Suprapubic skin (tissue), 4 donors: ENCODE measurements around the gene THSD1. TPM values are rescaled to one million over a fixed set of nuclear protein-coding genes. Genes with fewer than 3 reads are reported as not detected.
"Not testable (repeated sequence)": the region's sequence is repeated elsewhere in the genome, so short reads cannot be mapped to it uniquely, and the experiment has no call there.

ENCODE experiments used
- DNase-seq, 2 donors: peaks; one replicate each; pipeline ENCODE4 v3.0.0-alpha.2; 2019; ENCODE audit warnings: low spot score in 2 of 2
- H3K27ac ChIP-seq: fragments of 200-600 bp; sonication (generic); one replicate; pipeline ENCODE4 v1.5.1; 2019
- H3K27me3 ChIP-seq: fragments of 200-600 bp; sonication (generic); one replicate; pipeline ENCODE4 v1.5.1; 2019
- H3K36me3 ChIP-seq: fragments of 200-600 bp; sonication (generic); one replicate; pipeline ENCODE4 v1.5.1; 2019
- H3K4me1 ChIP-seq: fragments of 200-600 bp; sonication (generic); one replicate; pipeline ENCODE4 v1.5.1; 2019
- H3K4me3 ChIP-seq: fragments of 200-600 bp; sonication (generic); one replicate; pipeline ENCODE4 v1.5.1; 2019; ENCODE audit warnings: mild to moderate bottlenecking
- H3K9me3 ChIP-seq: fragments of 200-600 bp; sonication (generic); one replicate; pipeline ENCODE4 v1.5.1; 2019
- EP300 ChIP-seq: sonication (generic); formaldehyde crosslinking; IDR thresholded peaks from one replicate; pipeline ENCODE4 v1.6.1; 2017; ENCODE audit warnings: antibody characterized with exemption
- POLR2A ChIP-seq, 2 donors: fragments of 450-650 bp; IDR thresholded peaks; one replicate each; pipeline ENCODE4 v1.6.1; 2017; ENCODE audit warnings: antibody characterized with exemption in 2 of 2, mild to moderate bottlenecking in 2 of 2, moderate library complexity in 2 of 2
- POLR2AphosphoS5 ChIP-seq, 3 donors: sonication (generic); formaldehyde crosslinking; IDR thresholded peaks; one replicate each; pipeline ENCODE4 v1.6.1; 2017; ENCODE audit warnings: antibody characterized with exemption in 3 of 3
- WGBS: methylation state at CpG from one replicate; pipeline ENCODE4 v1.1.5; 2018; 5-methylcytosine and 5-hydroxymethylcytosine counted together
- total RNA-seq, 4 donors: library from RNA; depleted of rRNA; stranded (reverse); fragments of >200 nt; gene quantifications; one replicate each; pipeline ENCODE4 v1.1.0, GENCODE V29; 2016
- TF ChIP-seq, protein P1 (sequence below), 2 donors: fragments of 200-600 bp in 1 of 2; fragments of 450-650 bp in 1 of 2; sonication (generic) in 1 of 2; IDR thresholded peaks; one replicate each; pipeline ENCODE4 v1.5.1; 2016 to 2019; ENCODE audit warnings: antibody characterized with exemption in 2 of 2, mild to moderate bottlenecking in 1 of 2, moderate library complexity in 1 of 2

Gene THSD1
- total RNA-seq, 4 donors from 2014 or later = 4.9 to 17.1 (median 7.9) TPM

GRCh38 chr13:52371736-52372247 is 34.2 kb downstream of the THSD1 start:
- 40% methylated on average over 3 of the region's 3 CpGs for WGBS
- TF ChIP-seq POLR2A (IDR thresholded peaks at IDR 0.05) (no peak), POLR2AphosphoS5 (IDR thresholded peaks at IDR 0.05) (no peak), EP300 (no peak)
- TF ChIP-seq, protein P1, sequence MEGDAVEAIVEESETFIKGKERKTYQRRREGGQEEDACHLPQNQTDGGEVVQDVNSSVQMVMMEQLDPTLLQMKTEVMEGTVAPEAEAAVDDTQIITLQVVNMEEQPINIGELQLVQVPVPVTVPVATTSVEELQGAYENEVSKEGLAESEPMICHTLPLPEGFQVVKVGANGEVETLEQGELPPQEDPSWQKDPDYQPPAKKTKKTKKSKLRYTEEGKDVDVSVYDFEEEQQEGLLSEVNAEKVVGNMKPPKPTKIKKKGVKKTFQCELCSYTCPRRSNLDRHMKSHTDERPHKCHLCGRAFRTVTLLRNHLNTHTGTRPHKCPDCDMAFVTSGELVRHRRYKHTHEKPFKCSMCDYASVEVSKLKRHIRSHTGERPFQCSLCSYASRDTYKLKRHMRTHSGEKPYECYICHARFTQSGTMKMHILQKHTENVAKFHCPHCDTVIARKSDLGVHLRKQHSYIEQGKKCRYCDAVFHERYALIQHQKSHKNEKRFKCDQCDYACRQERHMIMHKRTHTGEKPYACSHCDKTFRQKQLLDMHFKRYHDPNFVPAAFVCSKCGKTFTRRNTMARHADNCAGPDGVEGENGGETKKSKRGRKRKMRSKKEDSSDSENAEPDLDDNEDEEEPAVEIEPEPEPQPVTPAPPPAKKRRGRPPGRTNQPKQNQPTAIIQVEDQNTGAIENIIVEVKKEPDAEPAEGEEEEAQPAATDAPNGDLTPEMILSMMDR (IDR thresholded peaks at IDR 0.05) = no peak
- H3K4me3 ChIP-seq = no peak overlapping the region
- no peaks in the 10 kb centered on the region for H3K36me3 ChIP-seq
- no peaks in the 10 kb centered on the region for H3K4me1 ChIP-seq
- no peaks in the 10 kb centered on the region for H3K27me3 ChIP-seq
- no peak overlapping the region for H3K27ac ChIP-seq
- no peak for DNase-seq
- no peaks in the 10 kb centered on the region for H3K9me3 ChIP-seq

DNA sequence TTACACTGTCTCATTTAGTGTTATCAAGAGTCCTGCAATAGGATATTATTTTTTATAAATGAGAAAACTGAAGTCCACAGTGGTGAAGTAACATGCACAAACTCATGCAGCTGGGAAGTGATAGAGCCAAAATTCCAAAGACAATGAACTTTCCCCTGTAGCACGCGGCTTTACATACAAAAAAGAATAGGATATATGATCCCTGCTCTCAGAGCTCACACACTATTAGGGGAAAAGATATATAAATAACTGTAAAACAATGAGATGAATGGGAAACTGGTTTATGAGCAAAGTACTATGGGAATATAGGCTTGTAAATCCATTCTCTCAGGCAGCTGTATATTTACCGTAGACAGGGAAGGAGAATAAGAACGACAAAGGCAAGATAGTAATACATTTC is 39.7 kb downstream of the THSD1 start:
- WGBS = 92% methylated on average over 4 of the region's 4 CpGs
- Histone ChIP-seq H3K27ac (no peak overlapping the region), H3K9me3 (no peaks in the 10 kb centered on the region), H3K36me3 (no peaks in the 10 kb centered on the region), H3K4me1 (no peaks in the 10 kb centered on the region), H3K4me3 (no peak overlapping the region), H3K27me3 (no peaks in the 10 kb centered on the region)
- no peak for DNase-seq
- TF ChIP-seq, protein P1 (IDR thresholded peaks at IDR 0.05) = no peak
- TF ChIP-seq EP300 = no peak

- H3K4me1 ChIP-seq, H3K4me3 ChIP-seq, H3K27me3 ChIP-seq, H3K27ac ChIP-seq, H3K9me3 ChIP-seq, DNase-seq, H3K36me3 ChIP-seq: not testable (repeated sequence)
- 82% methylated on average over 5 of the region's 6 CpGs for WGBS
Observed at GRCh38 chr13:52362169-52362887, 43.6 kb downstream of the THSD1 start.

GRCh38 chr13:52361225-52361624 is 44.7 kb downstream of the THSD1 start:
- DNase-seq = no peak
- no peaks in the 10 kb centered on the region for H3K27me3 ChIP-seq
- H3K9me3 ChIP-seq = no peaks in the 10 kb centered on the region
- TF ChIP-seq EP300 (no peak), POLR2A (IDR thresholded peaks at IDR 0.05) (no peak), POLR2AphosphoS5 (IDR thresholded peaks at IDR 0.05) (no peak)
- TF ChIP-seq, protein P1 (IDR thresholded peaks at IDR 0.05) = no peak
- H3K4me3 ChIP-seq = no peak overlapping the region
- H3K27ac ChIP-seq = no peak overlapping the region
- 98% methylated on average over 4 of the region's 4 CpGs for WGBS
- H3K36me3 ChIP-seq = no peaks in the 10 kb centered on the region
- H3K4me1 ChIP-seq = no peaks in the 10 kb centered on the region

DNA sequence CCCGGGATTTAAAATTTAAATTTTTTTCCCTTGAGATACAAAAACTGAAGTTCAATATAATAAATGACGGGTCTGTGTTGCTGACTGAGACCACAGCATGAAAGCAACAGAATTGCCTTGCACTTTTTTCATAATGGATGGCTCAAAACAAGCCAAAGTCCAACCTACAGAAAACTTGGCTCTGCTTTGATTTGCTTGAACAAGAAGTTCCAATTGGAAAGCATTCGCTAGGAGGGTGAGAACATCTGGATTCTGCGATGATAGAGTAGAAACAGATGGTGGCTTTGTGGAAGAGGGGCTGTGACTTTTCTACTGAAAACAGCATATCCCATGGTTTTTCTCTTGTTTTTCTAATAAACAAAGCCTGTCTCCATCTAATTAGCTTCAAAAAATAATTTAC is 46.4 kb downstream of the THSD1 start:
- Histone ChIP-seq H3K9me3 (no peaks in the 10 kb centered on the region), H3K4me3 (no peak overlapping the region), H3K4me1 (no peaks in the 10 kb centered on the region), H3K27me3 (no peaks in the 10 kb centered on the region), H3K36me3 (no peaks in the 10 kb centered on the region), H3K27ac (no peak overlapping the region)
- 54% methylated on average over 4 of the region's 4 CpGs for WGBS
- TF ChIP-seq POLR2A (IDR thresholded peaks at IDR 0.05) (no peak), POLR2AphosphoS5 (IDR thresholded peaks at IDR 0.05) (no peak), EP300 (no peak)
- TF ChIP-seq, protein P1 (IDR thresholded peaks at IDR 0.05) = no peak
- no peak for DNase-seq

- TF ChIP-seq, protein P1 (IDR thresholded peaks at IDR 0.05) = no peak
- TF ChIP-seq EP300 = no peak
- no peak for TF ChIP-seq POLR2AphosphoS5 (IDR thresholded peaks at IDR 0.05)
- no peak for TF ChIP-seq POLR2A (IDR thresholded peaks at IDR 0.05)
- no peak for DNase-seq
- Histone ChIP-seq H3K27ac (no peak overlapping the region), H3K4me3 (no peak overlapping the region), H3K4me1 (no peaks in the 10 kb centered on the region), H3K9me3 (no peaks in the 10 kb centered on the region), H3K36me3 (no peaks in the 10 kb centered on the region), H3K27me3 (no peaks in the 10 kb centered on the region)
- 81% methylated on average over 2 of the region's 2 CpGs for WGBS
Observed at GRCh38 chr13:52356327-52356726, 49.6 kb downstream of the THSD1 start.
